Prostate gland (tissue), 2 donors: ENCODE data around the gene MPP4.

Experiments used
- CTCF ChIP-seq, 4 experiments: fragments of 200-600 bp in 2 of 4; fragments of 450-650 bp in 2 of 4; sonication (generic) in 2 of 4; IDR thresholded peaks; 1 replicate in 3 of 4; 2 replicates in 1 of 4; pipeline ENCODE4 v1.5.1; 2016 to 2019; ENCODE audit warnings: antibody characterized with exemption in 4 of 4, mild to moderate bottlenecking in 2 of 4, moderate library complexity in 2 of 4
- POLR2A ChIP-seq: fragments of 450-650 bp; IDR thresholded peaks from one replicate; pipeline ENCODE4 v1.6.1; 2016; ENCODE audit warnings: antibody characterized with exemption, mild to moderate bottlenecking
- POLR2AphosphoS5 ChIP-seq: sonication (generic); formaldehyde crosslinking; IDR thresholded peaks from one replicate; pipeline ENCODE4 v1.6.1; 2017; ENCODE audit warnings: antibody characterized with exemption

DNA sequence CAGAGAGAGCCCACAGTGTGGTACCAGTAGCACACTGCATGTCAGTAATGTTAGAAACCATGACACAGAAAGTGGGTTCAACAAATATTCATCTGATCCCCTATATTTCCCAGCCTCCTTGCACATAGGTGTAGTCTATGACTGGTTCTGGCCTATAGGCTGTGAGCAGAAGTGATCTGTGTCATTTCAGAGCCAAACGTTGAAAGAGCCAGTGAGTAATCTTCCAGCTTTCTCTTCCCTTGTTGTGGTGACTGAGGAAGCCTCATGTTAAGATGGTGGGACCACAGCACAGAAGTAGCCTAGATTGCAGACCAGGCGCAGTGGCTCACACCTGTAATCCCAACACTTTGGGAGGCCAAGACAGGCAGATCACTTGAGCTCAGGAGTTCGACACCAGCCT lies 59.2 kb downstream of the MPP4 start:
- TF ChIP-seq POLR2A (no peak), CTCF (IDR thresholded peaks at IDR 0.05) (no peak), POLR2AphosphoS5 (no peak)
